ENCODE results near the gene PASD1.
"Not testable (repeated sequence)": the region's sequence is repeated elsewhere in the genome, so short reads cannot be mapped to it uniquely, and the experiment has no call there.

The PASD1 gene

DNA sequence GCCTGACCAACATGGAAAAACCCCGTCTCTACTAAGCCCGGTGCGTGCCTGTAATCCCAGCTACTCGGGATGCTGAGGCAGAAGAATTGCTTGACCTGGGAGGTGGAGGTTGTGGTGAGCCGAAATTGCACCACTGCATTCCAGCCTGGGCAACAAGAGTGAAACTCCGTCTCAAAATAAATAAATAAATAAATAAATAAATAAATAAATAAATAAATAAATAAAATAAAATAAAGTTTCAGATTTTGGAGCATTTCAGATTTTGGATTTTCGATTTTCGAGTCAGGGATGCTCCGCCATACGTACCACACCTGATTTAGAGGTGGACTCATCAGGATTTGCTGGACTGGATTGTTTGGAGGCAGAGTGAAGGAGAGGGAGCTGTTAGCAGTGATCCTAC, 3.4 kb downstream of the PASD1 start:
- not testable (repeated sequence) for H3K9me3 Mint-ChIP-seq; H3K27me3 Mint-ChIP-seq; H3K36me3 Mint-ChIP-seq (ENCODE audit: low read depth); H3K4me1 Mint-ChIP-seq (ENCODE audit: low read depth); H3K27ac Mint-ChIP-seq; H3K4me3 Mint-ChIP-seq

DNA sequence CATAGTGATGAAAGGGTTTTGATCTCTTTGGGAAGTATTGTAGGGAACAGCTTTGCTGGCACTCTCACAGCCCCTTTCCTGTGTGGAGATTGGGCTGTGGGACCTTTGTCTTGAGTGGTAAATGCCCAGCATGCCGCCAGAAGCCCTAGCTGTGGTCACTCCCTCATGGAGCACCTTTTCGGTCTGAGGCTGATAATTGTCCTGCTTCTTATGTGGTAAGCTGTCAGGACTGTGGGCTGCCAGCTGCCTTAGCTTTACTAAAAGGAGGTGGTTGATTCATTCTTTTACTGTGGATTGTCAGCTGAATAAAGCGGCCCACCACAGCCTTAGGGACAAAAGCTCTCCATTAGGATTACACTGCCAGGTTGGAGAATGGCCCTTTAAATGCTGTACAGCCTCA, 7.1 kb downstream of the PASD1 start:
- H3K9me3 Mint-ChIP-seq = no peaks in the 10 kb centered on the region
- H3K36me3 Mint-ChIP-seq (ENCODE audit: low read depth) = no peaks in the 10 kb centered on the region
- H3K27ac Mint-ChIP-seq = no peak overlapping the region
- no peaks in the 10 kb centered on the region for H3K4me1 Mint-ChIP-seq (ENCODE audit: low read depth)
- peaks cover 13% of the 10 kb centered on the region for H3K27me3 Mint-ChIP-seq
- no peak overlapping the region for H3K4me3 Mint-ChIP-seq

DNA sequence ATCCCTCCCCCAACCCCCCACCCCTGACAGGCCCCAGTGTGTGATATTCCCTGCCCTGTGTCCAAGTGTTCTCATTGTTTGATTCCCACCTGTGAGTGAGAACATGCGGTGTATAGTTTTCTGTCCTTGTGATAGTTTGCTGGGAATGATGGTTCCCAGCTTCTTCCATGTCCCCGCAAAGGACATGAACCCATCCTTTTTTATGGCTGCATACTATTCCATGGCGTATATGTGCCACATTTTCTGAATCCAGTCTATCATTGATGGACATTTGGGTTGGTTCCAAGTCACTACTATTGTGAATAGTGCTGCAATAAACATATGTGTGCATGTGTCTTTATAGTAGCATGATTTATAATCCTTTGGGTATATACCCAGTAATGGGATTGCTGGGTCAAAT, 29.9 kb downstream of the PASD1 start:
- not testable (repeated sequence) for H3K4me3 Mint-ChIP-seq; H3K27ac Mint-ChIP-seq; H3K36me3 Mint-ChIP-seq (ENCODE audit: low read depth); H3K9me3 Mint-ChIP-seq; H3K4me1 Mint-ChIP-seq (ENCODE audit: low read depth); H3K27me3 Mint-ChIP-seq

DNA sequence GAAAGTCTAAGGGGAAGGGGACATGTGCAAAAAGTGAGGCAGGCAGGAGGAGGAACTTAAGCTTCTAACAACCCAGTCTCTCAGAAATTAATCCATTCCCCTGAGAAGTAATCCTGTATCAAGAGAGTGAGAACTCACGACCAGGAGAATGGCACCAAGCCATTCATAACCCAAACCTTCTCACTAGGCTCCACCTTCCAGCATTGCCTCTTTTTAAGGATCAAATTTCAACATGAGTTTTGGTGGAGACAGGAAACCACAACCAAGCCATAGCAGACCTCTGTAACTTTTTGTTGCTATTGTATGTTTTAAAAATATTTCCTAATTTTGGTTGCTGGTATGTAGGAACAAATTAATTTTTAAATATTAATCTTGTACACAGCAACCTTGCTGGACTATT, 32.8 kb downstream of the PASD1 start:
- Mint-ChIP-seq H3K27me3 (peaks cover 4% of the 10 kb centered on the region), H3K4me1 (ENCODE audit: low read depth) (no peaks in the 10 kb centered on the region), H3K4me3 (no peak overlapping the region), H3K27ac (no peak overlapping the region), H3K36me3 (ENCODE audit: low read depth) (no peaks in the 10 kb centered on the region), H3K9me3 (no peaks in the 10 kb centered on the region)

DNA sequence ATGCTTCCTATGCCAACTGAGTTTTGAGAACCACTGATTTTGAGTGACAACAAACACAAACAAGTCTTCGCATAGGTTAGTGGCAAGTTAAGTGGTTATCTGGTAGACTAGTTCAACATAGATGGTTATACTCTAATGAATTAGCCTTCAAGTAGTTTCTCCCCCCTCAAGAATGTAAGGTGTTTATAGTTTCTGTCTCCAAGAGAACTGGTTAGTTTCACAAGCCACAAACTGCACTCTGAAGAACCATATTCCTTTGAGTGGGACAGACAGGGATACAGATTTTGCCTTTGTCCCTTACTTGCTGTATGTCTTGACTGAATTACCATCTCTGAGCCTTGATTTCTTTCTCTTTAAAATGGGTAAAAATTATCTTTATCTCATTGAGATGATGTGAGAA, 41.5 kb downstream of the PASD1 start:
- H3K27me3 Mint-ChIP-seq = no peaks in the 10 kb centered on the region
- no peaks in the 10 kb centered on the region for H3K9me3 Mint-ChIP-seq
- H3K4me3 Mint-ChIP-seq = no peak overlapping the region
- H3K4me1 Mint-ChIP-seq (ENCODE audit: low read depth) = no peaks in the 10 kb centered on the region
- H3K36me3 Mint-ChIP-seq (ENCODE audit: low read depth) = no peaks in the 10 kb centered on the region
- H3K27ac Mint-ChIP-seq = no peak overlapping the region

DNA sequence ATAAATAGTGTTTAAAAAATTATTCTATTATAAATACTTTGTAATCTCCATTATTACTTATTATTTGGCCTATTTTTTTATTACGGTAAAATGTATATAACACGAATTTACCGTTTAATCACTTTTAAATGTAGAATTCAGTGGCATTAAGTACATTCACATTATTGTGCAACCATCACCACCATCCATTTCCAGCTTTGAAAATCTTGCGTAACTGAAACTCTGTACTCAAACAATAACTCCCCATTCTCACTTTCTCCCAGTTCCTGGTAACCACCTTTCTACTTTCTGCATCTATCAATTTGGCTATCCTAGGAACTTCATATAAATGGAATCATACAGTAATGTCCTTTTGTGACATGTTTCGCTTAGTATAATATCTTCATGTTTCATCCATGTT, 45.7 kb downstream of the PASD1 start:
- Mint-ChIP-seq H3K4me1 (ENCODE audit: low read depth) (no peaks in the 10 kb centered on the region), H3K27me3 (no peaks in the 10 kb centered on the region)

DNA sequence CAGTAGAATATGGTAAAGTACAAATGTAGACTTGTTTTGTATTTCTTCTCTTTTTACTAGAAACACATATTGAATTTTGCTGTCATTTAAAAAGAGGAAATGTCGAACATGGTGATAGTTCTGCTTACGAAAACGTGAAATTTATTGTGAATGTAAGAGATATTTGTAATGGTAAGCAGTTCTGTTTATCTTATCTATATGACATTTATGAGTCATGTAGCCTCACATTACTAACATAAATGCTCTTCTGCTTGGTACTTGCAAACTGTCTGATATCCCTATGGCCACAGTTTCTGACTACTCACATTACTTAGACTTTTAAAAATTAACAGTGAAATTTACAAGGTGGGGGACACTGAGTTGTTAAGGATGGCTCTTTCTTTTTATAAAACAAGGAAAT, 57.9 kb downstream of the PASD1 start:
- no peak overlapping the region for H3K27ac Mint-ChIP-seq
- no peak overlapping the region for H3K4me3 Mint-ChIP-seq
- peaks cover 6% of the 10 kb centered on the region for H3K27me3 Mint-ChIP-seq
- H3K4me1 Mint-ChIP-seq (ENCODE audit: low read depth) = no peaks in the 10 kb centered on the region
- H3K9me3 Mint-ChIP-seq = no peaks in the 10 kb centered on the region
- H3K36me3 Mint-ChIP-seq (ENCODE audit: low read depth) = no peaks in the 10 kb centered on the region

More for the DNA sequence above, 45.7 kb downstream of the PASD1 start:
- no peak overlapping the region for H3K4me3 Mint-ChIP-seq
- H3K27ac Mint-ChIP-seq = no peak overlapping the region
- H3K36me3 Mint-ChIP-seq (ENCODE audit: low read depth) = no peaks in the 10 kb centered on the region
- H3K9me3 Mint-ChIP-seq = no peaks in the 10 kb centered on the region

DNA sequence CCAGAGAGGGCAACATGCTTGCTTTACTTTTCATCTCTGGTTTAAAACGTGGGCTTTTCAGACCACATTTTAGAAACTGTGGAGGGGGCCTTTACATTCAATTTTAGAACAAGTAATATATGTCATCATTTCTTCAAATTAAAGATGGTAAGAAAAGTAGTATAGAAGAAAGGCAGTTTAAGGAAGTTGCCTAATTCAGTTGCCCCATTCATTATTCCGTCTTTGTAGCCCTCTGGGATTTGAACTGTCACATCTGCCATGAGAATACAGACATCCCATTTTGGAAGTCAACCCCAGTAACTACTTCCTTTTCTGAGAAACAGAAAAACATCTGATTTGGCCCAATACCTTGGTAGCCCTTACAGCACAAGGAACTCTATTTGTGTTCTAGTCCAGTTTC, 61.2 kb downstream of the PASD1 start:
- H3K27ac Mint-ChIP-seq = no peak overlapping the region
- no peaks in the 10 kb centered on the region for H3K36me3 Mint-ChIP-seq (ENCODE audit: low read depth)
- no peaks in the 10 kb centered on the region for H3K9me3 Mint-ChIP-seq
- H3K27me3 Mint-ChIP-seq = peaks cover 6% of the 10 kb centered on the region
- H3K4me3 Mint-ChIP-seq = no peak overlapping the region
- no peaks in the 10 kb centered on the region for H3K4me1 Mint-ChIP-seq (ENCODE audit: low read depth)

DNA sequence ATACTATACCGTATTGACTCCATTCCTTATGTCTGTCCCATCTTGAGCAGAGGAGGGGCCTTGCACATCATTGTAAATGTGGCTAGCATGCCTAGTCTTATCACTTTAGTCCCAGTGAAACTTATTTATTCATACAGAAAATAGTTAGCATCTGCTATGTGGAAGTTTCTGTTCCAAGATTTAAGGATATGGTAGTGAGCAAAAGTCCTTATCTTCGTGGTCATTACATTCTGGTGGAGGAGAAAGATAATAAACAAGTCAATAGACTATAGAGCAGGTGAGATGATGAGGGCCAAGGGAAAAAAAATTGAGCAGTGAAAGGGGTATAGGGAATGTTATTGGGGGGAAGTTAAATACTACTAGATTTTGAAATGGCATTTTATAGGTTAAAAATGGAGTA, 68.3 kb downstream of the PASD1 start:
- Mint-ChIP-seq H3K9me3 (no peaks in the 10 kb centered on the region), H3K36me3 (ENCODE audit: low read depth) (no peaks in the 10 kb centered on the region)

DNA sequence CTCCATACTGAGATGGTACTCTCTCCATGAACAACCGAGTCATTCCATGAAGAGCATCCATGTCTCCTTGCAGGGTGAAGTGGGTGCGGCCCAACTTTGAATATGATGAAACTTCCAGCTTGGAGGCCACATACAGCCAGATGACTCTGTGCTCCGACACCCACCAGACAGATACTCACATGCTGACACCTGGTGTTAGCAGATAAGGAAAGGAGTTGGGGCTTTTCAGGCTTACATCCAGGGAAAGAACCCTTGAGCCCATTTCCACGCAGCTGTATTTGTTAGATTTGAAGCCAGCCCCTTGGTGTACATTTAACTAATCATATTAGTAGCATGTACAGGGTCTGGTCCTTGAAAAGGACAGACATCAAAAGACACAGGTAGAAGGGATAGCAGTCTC, 69.7 kb downstream of the PASD1 start:
- no peak overlapping the region for H3K27ac Mint-ChIP-seq
- H3K9me3 Mint-ChIP-seq = no peaks in the 10 kb centered on the region
- H3K27me3 Mint-ChIP-seq = no peaks in the 10 kb centered on the region
- no peaks in the 10 kb centered on the region for H3K36me3 Mint-ChIP-seq (ENCODE audit: low read depth)
- H3K4me3 Mint-ChIP-seq = no peak overlapping the region
- no peaks in the 10 kb centered on the region for H3K4me1 Mint-ChIP-seq (ENCODE audit: low read depth)

More for the DNA sequence above, 68.3 kb downstream of the PASD1 start:
- Mint-ChIP-seq H3K27me3 (no peaks in the 10 kb centered on the region), H3K4me3 (no peak overlapping the region), H3K27ac (no peak overlapping the region), H3K4me1 (ENCODE audit: low read depth) (no peaks in the 10 kb centered on the region)

DNA sequence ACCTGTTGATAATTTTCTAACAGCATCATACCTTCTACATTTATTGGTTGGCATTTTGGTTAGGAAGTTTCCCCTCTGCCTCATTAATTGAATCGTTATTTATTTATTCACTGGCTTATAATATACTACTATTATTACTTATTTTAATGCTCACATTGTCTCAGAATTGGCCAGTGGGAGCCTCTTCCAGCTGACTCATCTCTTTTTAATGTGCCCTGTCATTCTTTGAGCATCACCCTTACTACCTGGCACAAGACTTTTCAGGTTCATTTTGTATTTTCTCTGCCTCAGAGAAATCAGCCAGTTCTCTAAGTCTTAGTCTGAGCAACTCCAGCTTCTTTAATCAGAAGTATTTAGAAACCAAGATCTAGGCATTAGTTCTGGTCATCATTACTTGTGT, 71.5 kb downstream of the PASD1 start:
- Mint-ChIP-seq H3K4me3 (no peak overlapping the region), H3K36me3 (ENCODE audit: low read depth) (no peaks in the 10 kb centered on the region), H3K4me1 (ENCODE audit: low read depth) (no peaks in the 10 kb centered on the region), H3K27me3 (no peaks in the 10 kb centered on the region), H3K9me3 (no peaks in the 10 kb centered on the region), H3K27ac (no peak overlapping the region)

DNA sequence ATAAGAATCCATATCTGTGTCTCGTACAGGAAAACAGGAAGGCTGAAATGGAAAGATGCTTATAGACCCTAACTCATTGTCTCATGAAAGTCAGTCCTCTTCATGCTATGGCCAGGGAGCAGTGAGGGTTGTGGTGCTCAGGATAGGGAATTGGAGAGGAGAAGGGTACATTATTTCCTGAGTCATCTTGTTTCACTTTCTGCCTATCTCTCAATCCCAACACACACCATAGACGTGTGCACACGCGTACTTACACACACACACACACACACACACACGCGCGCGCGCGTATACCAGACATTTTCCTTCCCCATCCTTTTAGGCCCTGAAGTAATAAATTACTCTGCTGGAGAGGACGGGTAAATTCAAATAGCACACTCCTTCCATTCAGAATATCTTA, 78.1 kb downstream of the PASD1 start:
- H3K27ac Mint-ChIP-seq = no peak overlapping the region
- no peaks in the 10 kb centered on the region for H3K36me3 Mint-ChIP-seq (ENCODE audit: low read depth)
- H3K27me3 Mint-ChIP-seq = no peaks in the 10 kb centered on the region
- H3K4me1 Mint-ChIP-seq (ENCODE audit: low read depth) = no peaks in the 10 kb centered on the region
- H3K9me3 Mint-ChIP-seq = no peaks in the 10 kb centered on the region
- no peak overlapping the region for H3K4me3 Mint-ChIP-seq

DNA sequence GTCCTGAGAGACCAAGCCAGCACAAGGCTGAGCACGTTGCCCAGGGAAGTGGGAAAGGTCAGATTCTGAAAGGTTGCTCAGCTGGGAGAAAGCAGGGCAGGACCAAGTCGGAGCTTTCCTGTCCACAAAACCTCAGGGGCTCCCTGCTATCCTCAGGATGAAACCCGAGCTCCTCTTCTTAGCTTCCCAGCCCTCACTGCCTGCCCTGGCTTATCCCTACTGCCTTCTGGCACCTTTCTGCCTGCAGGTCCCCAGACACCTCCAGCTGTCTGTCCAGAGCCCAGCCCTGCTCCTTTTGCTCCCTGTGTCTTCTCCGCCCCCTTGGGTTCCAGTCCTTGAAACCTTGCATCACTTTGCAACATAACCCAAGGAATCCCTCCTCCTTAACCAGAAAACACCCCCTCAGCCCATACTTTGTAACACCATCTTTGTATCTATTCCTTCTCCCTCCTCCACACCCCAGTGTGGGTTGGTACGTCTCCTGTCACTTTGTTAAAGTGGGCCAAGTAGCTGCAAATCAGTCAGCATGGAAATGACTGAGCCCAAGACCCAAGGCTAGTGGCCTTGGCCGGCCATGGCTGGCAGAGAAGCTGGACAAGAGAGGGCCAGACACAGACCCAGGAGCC, 111.8 kb downstream of the PASD1 start:
- no peaks in the 10 kb centered on the region for H3K27me3 Mint-ChIP-seq
- H3K9me3 Mint-ChIP-seq = no peaks in the 10 kb centered on the region
- H3K4me1 Mint-ChIP-seq (ENCODE audit: low read depth) = no peaks in the 10 kb centered on the region
- H3K36me3 Mint-ChIP-seq (ENCODE audit: low read depth) = no peaks in the 10 kb centered on the region
- no peak overlapping the region for H3K27ac Mint-ChIP-seq
- H3K4me3 Mint-ChIP-seq = no peak overlapping the region

DNA sequence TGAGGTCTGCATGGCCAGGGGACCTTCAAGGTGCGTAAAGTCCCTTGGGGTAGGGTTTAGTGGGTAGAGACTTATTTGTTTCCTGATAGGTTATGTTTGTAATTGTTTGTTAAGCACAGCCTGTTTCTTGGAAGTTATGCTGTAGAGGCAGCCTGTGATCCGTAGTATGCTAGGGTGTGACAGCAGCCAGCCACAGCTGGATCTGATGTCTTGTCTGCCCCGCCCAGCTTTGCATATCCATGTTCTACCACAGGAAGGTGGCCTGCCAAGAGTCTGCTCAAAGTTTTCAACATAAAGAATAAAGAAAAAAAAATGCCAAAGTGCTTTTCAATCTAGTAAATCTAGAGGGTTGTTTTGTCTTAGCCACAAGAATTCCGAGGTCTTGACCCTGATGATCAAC, 112.7 kb downstream of the PASD1 start:
- no peak overlapping the region for H3K4me3 Mint-ChIP-seq
- no peaks in the 10 kb centered on the region for H3K4me1 Mint-ChIP-seq (ENCODE audit: low read depth)
- H3K9me3 Mint-ChIP-seq = no peaks in the 10 kb centered on the region
- no peak overlapping the region for H3K27ac Mint-ChIP-seq
- no peaks in the 10 kb centered on the region for H3K36me3 Mint-ChIP-seq (ENCODE audit: low read depth)
- no peaks in the 10 kb centered on the region for H3K27me3 Mint-ChIP-seq

DNA sequence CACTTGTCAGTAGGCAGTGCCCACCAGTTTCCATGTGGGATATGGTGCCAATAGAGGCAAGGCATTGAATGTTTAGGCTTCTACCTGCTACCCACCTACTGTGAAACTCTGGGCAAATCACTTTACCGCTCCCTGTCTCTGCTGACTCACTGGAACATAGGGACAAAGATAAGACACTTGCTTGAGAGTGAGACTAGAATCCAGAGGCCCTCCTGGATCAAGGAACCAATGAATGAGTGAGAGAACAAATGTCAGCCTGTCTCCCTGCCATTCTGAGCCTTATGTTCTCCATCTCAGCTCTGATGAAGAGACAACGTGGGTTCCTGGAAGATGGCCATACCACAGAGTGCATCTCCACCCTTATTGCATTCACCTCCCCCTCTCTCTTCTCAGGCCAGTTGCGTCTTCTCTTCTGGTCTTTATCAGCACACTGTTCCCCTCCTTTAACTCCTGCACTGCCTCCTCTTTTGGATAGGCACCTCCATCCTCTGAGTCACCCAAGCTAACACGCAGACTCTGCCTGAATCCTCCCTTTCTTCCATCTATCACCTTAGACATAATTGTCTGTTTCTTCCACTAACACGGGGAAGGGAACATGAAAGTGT, 116.4 kb downstream of the PASD1 start:
- no peak overlapping the region for H3K4me3 Mint-ChIP-seq
- no peaks in the 10 kb centered on the region for H3K4me1 Mint-ChIP-seq (ENCODE audit: low read depth)
- no peak overlapping the region for H3K27ac Mint-ChIP-seq
- no peaks in the 10 kb centered on the region for H3K36me3 Mint-ChIP-seq (ENCODE audit: low read depth)
- peaks cover 3% of the 10 kb centered on the region for H3K27me3 Mint-ChIP-seq
- H3K9me3 Mint-ChIP-seq = no peaks in the 10 kb centered on the region

DNA sequence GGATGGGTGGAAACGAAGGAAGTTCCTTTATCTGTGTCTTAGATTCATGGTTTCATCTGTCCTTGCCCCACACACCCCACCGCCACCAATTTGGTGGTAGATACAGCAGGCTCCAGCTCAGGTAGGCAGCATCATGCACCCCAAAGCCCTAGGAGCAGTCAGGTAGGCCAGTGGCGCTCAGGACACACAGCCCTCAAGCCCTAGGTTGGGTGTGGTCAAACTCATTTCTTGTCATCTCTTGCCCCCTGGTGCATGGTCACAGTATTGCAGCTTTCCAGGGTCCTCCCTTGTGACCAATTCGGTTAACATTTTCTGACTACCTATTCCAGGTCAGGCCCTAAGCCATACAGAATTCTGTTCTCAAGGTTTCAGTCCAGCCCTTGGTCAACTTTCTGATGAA, 117.3 kb downstream of the PASD1 start:
- no peaks in the 10 kb centered on the region for H3K4me1 Mint-ChIP-seq (ENCODE audit: low read depth)
- H3K27me3 Mint-ChIP-seq = peaks cover 3% of the 10 kb centered on the region
- no peak overlapping the region for H3K4me3 Mint-ChIP-seq
- H3K27ac Mint-ChIP-seq = no peak overlapping the region
- no peaks in the 10 kb centered on the region for H3K9me3 Mint-ChIP-seq
- H3K36me3 Mint-ChIP-seq (ENCODE audit: low read depth) = no peaks in the 10 kb centered on the region

Measured in stimulated activated naive CD8-positive, alpha-beta T cell treated with anti-CD3 and anti-CD28 coated beads, Interleukin-15, Interleukin-2, amounts not matched to agents 100 ng/mL and 50 ng/mL, for 24 hours (primary cell).